ENCODE results near the gene POC1A.
"Not testable (repeated sequence)": the region's sequence is repeated elsewhere in the genome, so short reads cannot be mapped to it uniquely, and the experiment has no call there.

POC1A gene

GRCh38 chr3:52034651-52035050, 119.6 kb downstream of the POC1A start:
- Histone ChIP-seq H3K36me3 (ENCODE audit: control insufficient read depth in 2 of 2, insufficient read depth in 1 of 2, low read length in 2 of 2) (no peaks in the 10 kb centered on the region), H3K4me1 (ENCODE audit: control insufficient read depth, insufficient read depth, low read length) (no peaks in the 10 kb centered on the region), H3K27ac (ENCODE audit: extremely low read depth, low read depth, low read length) (no peak overlapping the region), H3K9me3 (ENCODE audit: control insufficient read depth, insufficient read depth, low read depth, low read length) (no peaks in the 10 kb centered on the region), H3K4me3 (ENCODE audit: low read depth, low read length) (no peak overlapping the region)
- CTCF ChIA-PET, result interaction anchor here (1.3 kb wide), 1 partner anchor 33 kb away, joined by 5 read pairs; no protein-coding TSS in a partner anchor
- no peak for TF ChIP-seq ZBTB21 (tag by site-specific recombination; IDR thresholded peaks at IDR 0.05)
- POLR2A ChIA-PET, result no interaction called here

- POLR2A ChIA-PET, result no interaction called here
- no peaks in the 10 kb centered on the region for H3K36me3 ChIP-seq (ENCODE audit: control insufficient read depth in 2 of 2, insufficient read depth in 1 of 2, low read length in 2 of 2)
- H3K9me3 ChIP-seq (ENCODE audit: control insufficient read depth, insufficient read depth, low read depth, low read length), result no peaks in the 10 kb centered on the region
- H3K4me3 ChIP-seq (ENCODE audit: low read depth, low read length), result no peak overlapping the region
- no peak overlapping the region for H3K27ac ChIP-seq (ENCODE audit: extremely low read depth, low read depth, low read length)
- CTCF ChIA-PET, result no interaction called here
- no peaks in the 10 kb centered on the region for H3K4me1 ChIP-seq (ENCODE audit: control insufficient read depth, insufficient read depth, low read length)
- TF ChIP-seq ATF2 (tag by site-specific recombination; IDR thresholded peaks at IDR 0.05; ENCODE audit: low read depth) (no peak), ZNF610 (tag by site-specific recombination; IDR thresholded peaks at IDR 0.05; ENCODE audit: borderline replicate concordance) (no peak), ZNF354C (tag by site-specific recombination; IDR thresholded peaks at IDR 0.05; ENCODE audit: borderline replicate concordance, low read depth) (no peak), HIC1 (tag by site-specific recombination; IDR thresholded peaks at IDR 0.05) (no peak), ZNF670 (tag by site-specific recombination; IDR thresholded peaks at IDR 0.05; ENCODE audit: low read depth) (no peak)
- TF ChIP-seq, protein P1, sequence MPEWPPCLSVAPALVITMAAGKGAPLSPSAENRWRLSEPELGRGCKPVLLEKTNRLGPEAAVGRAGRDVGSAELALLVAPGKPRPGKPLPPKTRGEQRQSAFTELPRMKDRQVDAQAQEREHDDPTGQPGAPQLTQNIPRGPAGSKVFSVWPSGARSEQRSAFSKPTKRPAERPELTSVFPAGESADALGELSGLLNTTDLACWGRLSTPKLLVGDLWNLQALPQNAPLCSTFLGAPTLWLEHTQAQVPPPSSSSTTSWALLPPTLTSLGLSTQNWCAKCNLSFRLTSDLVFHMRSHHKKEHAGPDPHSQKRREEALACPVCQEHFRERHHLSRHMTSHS (tag by site-specific recombination; IDR thresholded peaks at IDR 0.05), result no peak
These were observed 120.0 kb downstream of the POC1A start for GRCh38 chr3:52034212-52034611.

DNA sequence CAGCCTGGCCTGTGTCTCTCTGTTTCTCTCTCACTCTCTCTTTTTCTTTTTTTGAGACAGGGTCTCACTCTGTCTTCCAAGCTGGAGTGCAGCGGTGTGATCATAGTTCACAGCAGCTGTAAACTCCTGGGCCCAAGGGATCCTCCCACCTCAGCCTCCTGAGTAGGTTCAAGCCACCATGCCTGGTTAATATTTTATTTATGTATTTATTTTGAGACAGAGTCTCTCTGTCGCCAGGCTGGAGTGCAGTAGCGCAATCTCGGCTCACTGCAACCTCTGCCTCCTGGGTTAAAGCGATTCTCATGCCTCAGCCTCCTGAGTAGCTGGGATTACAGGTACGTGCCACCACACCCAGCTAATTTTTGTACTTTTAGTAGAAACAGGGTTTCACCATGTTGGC, 120.5 kb downstream of the POC1A start:
- H3K4me3 ChIP-seq (ENCODE audit: low read depth, low read length); H3K27ac ChIP-seq (ENCODE audit: extremely low read depth, low read depth, low read length); H3K9me3 ChIP-seq (ENCODE audit: control insufficient read depth, insufficient read depth, low read depth, low read length); POLR2A ChIA-PET; H3K4me1 ChIP-seq (ENCODE audit: control insufficient read depth, insufficient read depth, low read length); H3K36me3 ChIP-seq (ENCODE audit: control insufficient read depth in 2 of 2, insufficient read depth in 1 of 2, low read length in 2 of 2); CTCF ChIA-PET: not testable (repeated sequence)

DNA sequence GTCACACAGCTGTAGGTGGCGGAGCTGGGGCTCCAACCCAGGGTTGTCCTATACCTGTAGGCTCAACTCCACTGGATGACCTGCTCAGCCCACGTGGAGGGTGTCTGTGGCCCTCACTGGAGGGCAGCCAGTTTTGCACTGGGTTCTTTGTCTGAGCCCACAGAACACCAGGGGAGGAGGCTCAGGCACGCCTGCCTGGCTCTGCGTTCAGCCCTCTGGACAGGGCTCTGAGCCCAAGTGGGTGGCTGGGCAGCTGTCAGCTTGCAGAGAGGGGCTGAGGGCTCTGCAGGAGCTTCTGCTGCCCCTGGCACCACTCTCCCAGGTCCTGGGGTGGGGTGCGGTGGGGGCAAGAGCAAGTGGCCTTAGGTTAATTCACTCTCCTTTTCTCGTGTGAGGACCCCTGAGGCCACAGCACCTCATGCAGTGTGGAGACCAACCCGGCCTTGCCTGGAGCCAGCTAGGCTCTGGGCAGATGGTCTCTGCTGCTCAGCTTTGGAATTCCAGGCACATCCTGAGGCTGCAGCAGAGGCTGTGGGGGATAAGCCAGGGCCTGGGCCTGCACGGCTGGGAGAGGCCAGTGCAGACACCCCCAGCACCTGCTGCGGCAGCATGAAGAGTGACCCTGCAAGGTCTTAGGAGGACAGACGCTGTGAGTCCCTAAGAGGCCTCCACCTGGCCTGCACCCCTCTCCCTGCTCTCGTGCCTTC, 121.4 kb downstream of the POC1A start:
- Histone ChIP-seq H3K27ac (ENCODE audit: extremely low read depth, low read depth, low read length) (no peak overlapping the region), H3K36me3 (ENCODE audit: control insufficient read depth in 2 of 2, insufficient read depth in 1 of 2, low read length in 2 of 2) (no peaks in the 10 kb centered on the region), H3K4me1 (ENCODE audit: control insufficient read depth, insufficient read depth, low read length) (no peaks in the 10 kb centered on the region), H3K4me3 (ENCODE audit: low read depth, low read length) (no peak overlapping the region), H3K9me3 (ENCODE audit: control insufficient read depth, insufficient read depth, low read depth, low read length) (no peaks in the 10 kb centered on the region)
- POLR2A ChIA-PET, result no interaction called here
- CTCF ChIA-PET, result no interaction called here
- TF ChIP-seq GLI4 (tag by site-specific recombination; IDR thresholded peaks at IDR 0.05), result no peak
- no peak for TF ChIP-seq ZBTB17 (tag by site-specific recombination; IDR thresholded peaks at IDR 0.05)
- TF ChIP-seq, protein P2, sequence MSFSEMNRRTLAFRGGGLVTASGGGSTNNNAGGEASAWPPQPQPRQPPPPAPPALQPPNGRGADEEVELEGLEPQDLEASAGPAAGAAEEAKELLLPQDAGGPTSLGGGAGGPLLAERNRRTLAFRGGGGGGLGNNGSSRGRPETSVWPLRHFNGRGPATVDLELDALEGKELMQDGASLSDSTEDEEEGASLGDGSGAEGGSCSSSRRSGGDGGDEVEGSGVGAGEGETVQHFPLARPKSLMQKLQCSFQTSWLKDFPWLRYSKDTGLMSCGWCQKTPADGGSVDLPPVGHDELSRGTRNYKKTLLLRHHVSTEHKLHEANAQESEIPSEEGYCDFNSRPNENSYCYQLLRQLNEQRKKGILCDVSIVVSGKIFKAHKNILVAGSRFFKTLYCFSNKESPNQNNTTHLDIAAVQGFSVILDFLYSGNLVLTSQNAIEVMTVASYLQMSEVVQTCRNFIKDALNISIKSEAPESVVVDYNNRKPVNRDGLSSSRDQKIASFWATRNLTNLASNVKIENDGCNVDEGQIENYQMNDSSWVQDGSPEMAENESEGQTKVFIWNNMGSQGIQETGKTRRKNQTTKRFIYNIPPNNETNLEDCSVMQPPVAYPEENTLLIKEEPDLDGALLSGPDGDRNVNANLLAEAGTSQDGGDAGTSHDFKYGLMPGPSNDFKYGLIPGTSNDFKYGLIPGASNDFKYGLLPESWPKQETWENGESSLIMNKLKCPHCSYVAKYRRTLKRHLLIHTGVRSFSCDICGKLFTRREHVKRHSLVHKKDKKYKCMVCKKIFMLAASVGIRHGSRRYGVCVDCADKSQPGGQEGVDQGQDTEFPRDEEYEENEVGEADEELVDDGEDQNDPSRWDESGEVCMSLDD (tag by site-specific recombination; IDR thresholded peaks at IDR 0.05), result no peak
- TF ChIP-seq ZNF501 (tag by site-specific recombination; IDR thresholded peaks at IDR 0.05), result no peak
- no peak for TF ChIP-seq GLIS2 (tag by site-specific recombination; IDR thresholded peaks at IDR 0.05)
- TF ChIP-seq ZNF202 (tag by site-specific recombination; IDR thresholded peaks at IDR 0.05; ENCODE audit: borderline replicate concordance), result no peak
- no peak for TF ChIP-seq RBAK (tag by site-specific recombination; IDR thresholded peaks at IDR 0.05)
- no peak for TF ChIP-seq GLI2 (tag by site-specific recombination; IDR thresholded peaks at IDR 0.05; ENCODE audit: borderline replicate concordance, low read depth)
- TF ChIP-seq ZNF211 (tag by site-specific recombination; IDR thresholded peaks at IDR 0.05; ENCODE audit: low read depth), result no peak
- no peak for TF ChIP-seq MYNN (tag by site-specific recombination; IDR thresholded peaks at IDR 0.05; ENCODE audit: borderline replicate concordance)
- no peak for TF ChIP-seq PATZ1 (tag by site-specific recombination; IDR thresholded peaks at IDR 0.05)

Measured in HEK293 (cell line).